ENCODE measurements around the gene PTPRM.

DNA sequence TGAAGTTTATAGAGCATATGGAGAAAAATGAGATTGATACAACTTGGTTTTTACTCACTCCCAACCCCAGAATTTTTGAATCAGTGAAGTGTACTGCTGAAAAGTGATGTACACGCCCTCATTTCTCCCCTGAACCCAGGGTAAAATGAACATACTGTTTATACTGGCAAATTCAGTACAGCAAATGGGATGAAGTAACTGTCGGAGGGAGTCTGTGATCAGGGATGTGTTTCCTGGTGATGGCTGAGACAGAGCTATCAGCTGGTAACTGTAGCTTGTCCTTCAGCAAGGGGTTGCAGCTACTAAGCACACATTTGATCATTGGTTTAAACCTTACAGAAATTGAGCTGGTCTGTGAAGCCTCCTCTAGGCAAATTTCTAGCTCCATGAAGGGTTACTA is 191.6 kb downstream of the PTPRM start:
- TF ChIP-seq, protein P1, sequence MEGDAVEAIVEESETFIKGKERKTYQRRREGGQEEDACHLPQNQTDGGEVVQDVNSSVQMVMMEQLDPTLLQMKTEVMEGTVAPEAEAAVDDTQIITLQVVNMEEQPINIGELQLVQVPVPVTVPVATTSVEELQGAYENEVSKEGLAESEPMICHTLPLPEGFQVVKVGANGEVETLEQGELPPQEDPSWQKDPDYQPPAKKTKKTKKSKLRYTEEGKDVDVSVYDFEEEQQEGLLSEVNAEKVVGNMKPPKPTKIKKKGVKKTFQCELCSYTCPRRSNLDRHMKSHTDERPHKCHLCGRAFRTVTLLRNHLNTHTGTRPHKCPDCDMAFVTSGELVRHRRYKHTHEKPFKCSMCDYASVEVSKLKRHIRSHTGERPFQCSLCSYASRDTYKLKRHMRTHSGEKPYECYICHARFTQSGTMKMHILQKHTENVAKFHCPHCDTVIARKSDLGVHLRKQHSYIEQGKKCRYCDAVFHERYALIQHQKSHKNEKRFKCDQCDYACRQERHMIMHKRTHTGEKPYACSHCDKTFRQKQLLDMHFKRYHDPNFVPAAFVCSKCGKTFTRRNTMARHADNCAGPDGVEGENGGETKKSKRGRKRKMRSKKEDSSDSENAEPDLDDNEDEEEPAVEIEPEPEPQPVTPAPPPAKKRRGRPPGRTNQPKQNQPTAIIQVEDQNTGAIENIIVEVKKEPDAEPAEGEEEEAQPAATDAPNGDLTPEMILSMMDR (IDR thresholded peaks at IDR 0.05) = no peak
- no peak for TF ChIP-seq POLR2A (IDR thresholded peaks at IDR 0.05)

All from lower leg skin (tissue), 3 donors.